Hindlimb muscle (tissue), 1 donor: Measurements from ENCODE around the gene DDX42. TPM values are rescaled to one million over a fixed set of nuclear protein-coding genes. Genes with fewer than 3 reads are reported as not detected.
"Not testable (repeated sequence)": the region's sequence is repeated elsewhere in the genome, so short reads cannot be mapped to it uniquely, and the experiment has no call there.

Experiments used
- DNase-seq: peaks from one replicate; pipeline ENCODE4 v3.0.0-alpha.2; 2013
- polyA plus RNA-seq: library from polyadenylated mRNA; unstranded; fragments of 120-200 nt; gene quantifications from one replicate; pipeline ENCODE4 v1.2.1, GENCODE V29; 2013; ENCODE audit not compliant: insufficient read length

The DDX42 gene
- polyA plus RNA-seq, 1 donor, result 106 TPM

GRCh38 chr17:63840591-63841349 lies 66.8 kb downstream of the DDX42 start:
- DNase-seq, result no peak

GRCh38 chr17:63841350-63842172 lies 67.6 kb downstream of the DDX42 start:
- no peak for DNase-seq

- DNase-seq, result no peak
These were observed 68.2 kb downstream of the DDX42 start for GRCh38 chr17:63842173-63842539.

GRCh38 chr17:63842540-63843386 lies 68.8 kb downstream of the DDX42 start, which contains the start of gene SMARCD2:
Gene SMARCD2, minus strand, starts transcription at chr17:63842685. Its CDS starts 11 bp downstream, at chr17:63842674.
- DNase-seq, result peak; percentile 96

GRCh38 chr17:63843387-63843888 lies 69.5 kb downstream of the DDX42 start:
- not testable (repeated sequence) for DNase-seq

DNA sequence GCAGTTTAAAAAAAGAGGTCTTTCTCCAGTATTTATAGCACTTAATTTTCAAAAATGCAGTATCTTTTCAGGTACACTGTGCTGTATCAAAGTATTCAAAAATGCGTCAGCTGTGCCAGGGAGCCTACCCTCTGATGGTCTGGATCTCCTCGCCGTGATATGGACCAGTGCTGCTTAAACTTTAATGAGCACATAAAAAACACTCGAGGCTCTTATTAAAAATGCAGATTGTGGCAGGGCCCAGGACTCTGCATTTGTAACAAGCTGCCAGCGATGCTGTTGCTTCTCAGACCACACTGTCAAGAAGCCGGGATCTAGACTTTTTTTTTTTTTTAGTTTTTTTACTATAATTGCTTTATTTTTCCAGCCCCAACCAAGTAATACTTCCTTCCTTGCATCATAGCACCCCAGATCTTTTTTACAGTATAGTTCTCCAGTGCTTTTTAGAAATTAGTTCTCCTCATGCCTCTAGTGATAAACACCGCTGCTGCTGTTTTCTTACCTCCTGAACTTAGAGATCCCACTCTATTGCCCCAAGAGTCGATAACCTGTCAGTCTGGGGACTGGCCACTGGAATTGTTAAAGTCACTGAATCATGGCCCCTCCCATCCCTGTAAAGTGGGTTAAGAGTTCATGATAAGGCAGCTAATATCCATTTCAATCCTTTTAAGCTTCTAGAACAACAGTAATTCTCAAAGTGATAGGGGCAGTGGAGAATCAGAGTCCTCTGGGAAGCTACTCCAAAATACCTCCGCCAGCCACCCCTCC lies 70.1 kb downstream of the DDX42 start:
- DNase-seq, result no peak

DNA sequence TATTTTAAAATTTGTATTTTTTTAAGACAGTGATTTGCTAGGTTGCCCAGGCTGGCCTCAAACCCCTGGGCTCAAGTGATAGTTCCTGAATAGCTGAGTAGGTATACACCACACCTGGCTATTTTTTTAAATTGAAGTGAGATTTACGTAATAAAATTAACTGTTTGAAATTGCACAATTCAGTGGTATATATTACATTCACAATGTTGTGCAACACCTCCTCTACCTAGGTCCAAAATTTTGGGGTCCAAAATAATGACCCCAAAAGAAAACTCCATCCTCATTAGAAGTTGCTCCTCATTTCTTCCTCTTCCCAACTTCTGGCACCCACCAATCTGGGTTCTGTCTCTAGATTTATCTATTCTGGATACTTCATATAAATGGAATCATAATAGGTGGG lies 71.5 kb downstream of the DDX42 start:
- DNase-seq, result no peak

DNA sequence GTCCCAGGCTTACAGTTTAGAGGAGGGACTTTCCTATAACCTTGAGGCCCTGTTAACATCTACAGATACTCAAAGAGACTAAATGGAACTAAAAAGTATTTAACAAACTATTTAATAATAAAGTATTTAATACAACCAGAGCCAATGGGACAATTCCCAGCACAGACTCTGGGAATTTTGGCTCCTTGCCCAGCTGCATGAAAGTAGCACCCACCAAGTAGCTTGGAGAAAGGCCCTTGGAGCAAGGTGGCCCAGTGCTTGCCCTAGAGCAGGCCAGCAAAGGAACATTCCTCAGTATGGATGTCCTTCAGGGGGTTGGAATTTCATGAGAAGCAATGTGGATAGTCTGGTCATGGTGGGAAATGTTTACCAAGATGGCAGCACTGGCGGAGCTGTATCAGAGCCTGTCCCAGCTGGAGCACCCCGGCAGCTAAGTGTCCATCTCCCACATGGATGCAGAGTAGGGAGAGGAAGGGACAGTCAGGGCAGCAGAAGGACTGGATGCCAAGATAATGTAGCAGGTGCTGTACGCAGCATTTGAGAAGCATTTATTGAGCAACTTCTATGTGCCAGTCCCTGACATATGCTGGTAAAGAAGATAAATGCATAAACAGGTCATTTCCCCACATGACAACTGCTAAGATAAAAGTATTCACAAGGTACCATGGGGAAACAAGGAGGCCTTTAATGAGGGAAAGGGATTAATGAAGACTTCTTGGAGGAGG lies 73.7 kb downstream of the DDX42 start:
- no peak for DNase-seq

DNA sequence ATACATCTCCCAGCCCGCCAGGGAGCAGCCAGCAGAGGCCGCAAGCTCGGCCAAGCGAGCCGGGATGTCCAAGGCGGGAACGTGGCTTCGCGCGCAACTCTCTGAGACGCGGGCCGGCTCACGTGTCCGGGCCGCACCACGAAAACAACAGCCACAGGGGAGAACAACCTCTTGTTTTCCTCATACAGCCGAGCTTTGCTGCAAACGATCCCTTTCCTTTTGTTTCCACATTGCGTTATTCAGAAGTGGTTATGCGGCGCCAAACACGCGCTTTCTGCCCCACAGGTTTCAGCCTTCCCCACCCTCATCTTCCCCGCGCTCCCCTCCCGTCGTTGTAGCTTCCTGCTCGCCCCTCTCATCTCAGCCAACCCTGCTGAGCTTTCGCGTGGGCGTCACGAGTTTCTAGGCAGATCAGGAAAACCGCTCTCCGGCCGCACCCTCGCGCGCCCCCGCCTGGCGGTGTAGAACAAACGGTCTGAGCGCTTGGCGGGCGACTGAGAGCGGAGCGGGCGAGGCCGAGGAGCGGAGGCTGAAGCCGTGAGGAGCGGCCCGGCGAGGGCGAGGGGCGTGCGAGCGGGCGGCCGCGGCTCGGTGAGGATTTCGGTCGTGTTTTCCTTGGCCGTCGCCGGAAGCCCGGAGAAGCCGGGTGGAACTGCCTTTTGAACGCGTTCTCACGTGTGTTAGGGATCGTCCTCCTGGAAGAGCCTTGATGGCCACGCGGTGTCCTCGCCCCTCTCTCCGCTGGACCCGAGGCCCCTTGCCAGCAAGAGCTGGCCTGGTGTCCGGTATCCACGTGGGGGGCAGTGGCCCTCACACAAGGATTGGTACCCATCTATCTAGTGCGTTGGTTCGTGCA lies 75.1 kb downstream of the DDX42 start:
- peak; percentile 90 for DNase-seq

- no peak for DNase-seq
These were observed 76.4 kb downstream of the DDX42 start for GRCh38 chr17:63850401-63850800.

GRCh38 chr17:63853260-63853659 lies 79.3 kb downstream of the DDX42 start:
- no peak for DNase-seq

- DNase-seq, result no peak
These were observed 80.7 kb downstream of the DDX42 start for GRCh38 chr17:63854709-63855108.

DNA sequence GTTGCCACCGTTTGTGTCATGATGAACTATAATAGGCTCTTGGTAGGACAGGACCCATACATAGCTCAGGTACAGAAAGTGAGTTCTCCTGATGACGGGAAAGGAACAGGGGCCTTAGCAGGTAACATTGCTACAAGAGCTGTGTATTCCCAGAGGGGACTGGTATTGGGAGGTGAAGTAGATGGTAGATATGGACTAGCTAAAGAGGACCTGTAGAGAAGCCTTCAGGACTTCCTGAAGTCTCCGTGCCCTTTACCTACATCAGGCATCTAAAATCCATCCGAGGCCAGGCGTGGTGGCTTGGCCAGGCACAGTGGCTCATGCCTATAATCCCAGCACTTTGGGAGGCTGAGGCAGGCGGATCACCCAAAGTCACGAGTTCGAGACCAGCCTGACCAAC lies 81.2 kb downstream of the DDX42 start:
- no peak for DNase-seq

- DNase-seq, result not testable (repeated sequence)
These were observed 82.5 kb downstream of the DDX42 start for GRCh38 chr17:63856425-63856824.

GRCh38 chr17:63859257-63859656 lies 85.3 kb downstream of the DDX42 start:
- DNase-seq, result no peak

- not testable (repeated sequence) for DNase-seq
These were observed 92.7 kb downstream of the DDX42 start for GRCh38 chr17:63866625-63867024.
